ENCODE data around the gene PXT1.
"Not testable (repeated sequence)": the region's sequence is repeated elsewhere in the genome, so short reads cannot be mapped to it uniquely, and the experiment has no call there.

The PXT1 gene

GRCh38 chr6:36442671-36443470 lies at the start of gene PXT1, which contains the start of gene KCTD20:
TSS of gene PXT1 (minus strand) at chr6:36442854. CDS start at chr6:36426082, 16,772 bp downstream.
TSS of gene KCTD20 (plus strand) at chr6:36443000. CDS start at chr6:36470098, 27,098 bp downstream.
- no peak for DNase-seq

GRCh38 chr6:36492092-36492491 lies 49.4 kb upstream of the PXT1 start:
- DNase-seq, result no peak

GRCh38 chr6:36491378-36491965 lies 48.8 kb upstream of the PXT1 start:
- no peak for DNase-seq

GRCh38 chr6:36489426-36489825 lies 46.8 kb upstream of the PXT1 start:
- no peak for DNase-seq

GRCh38 chr6:36488221-36488620 lies 45.6 kb upstream of the PXT1 start:
- no peak for DNase-seq

GRCh38 chr6:36487698-36488097 lies 45.0 kb upstream of the PXT1 start:
- DNase-seq, result no peak

- no peak for DNase-seq
Measured at GRCh38 chr6:36484736-36485135, 42.1 kb upstream of the PXT1 start.

- not testable (repeated sequence) for DNase-seq
Measured at GRCh38 chr6:36483326-36483725, 40.7 kb upstream of the PXT1 start.

GRCh38 chr6:36479256-36479655 lies 36.6 kb upstream of the PXT1 start:
- DNase-seq, result no peak

GRCh38 chr6:36478051-36478526 lies 35.4 kb upstream of the PXT1 start:
- DNase-seq, result no peak

- DNase-seq, result no peak
Measured at GRCh38 chr6:36469946-36470345, 27.3 kb upstream of the PXT1 start.

GRCh38 chr6:36469148-36469661 lies 26.6 kb upstream of the PXT1 start:
- DNase-seq, result no peak

GRCh38 chr6:36467625-36468024 lies 25.0 kb upstream of the PXT1 start:
- no peak for DNase-seq

- no peak for DNase-seq
Measured at GRCh38 chr6:36464233-36464632, 21.6 kb upstream of the PXT1 start.

GRCh38 chr6:36463676-36464075 lies 21.0 kb upstream of the PXT1 start:
- no peak for DNase-seq

- DNase-seq, result no peak
Measured at GRCh38 chr6:36461646-36462045, 19.0 kb upstream of the PXT1 start.

- DNase-seq, result no peak
Measured at GRCh38 chr6:36460916-36461315, 18.3 kb upstream of the PXT1 start.

- DNase-seq, result no peak
Measured at GRCh38 chr6:36459501-36459900, 16.8 kb upstream of the PXT1 start.

GRCh38 chr6:36455486-36456027 lies 12.9 kb upstream of the PXT1 start:
- DNase-seq, result no peak

- not testable (repeated sequence) for DNase-seq
Measured at GRCh38 chr6:36452897-36453296, 10.2 kb upstream of the PXT1 start.

GRCh38 chr6:36449173-36449572 lies 6.5 kb upstream of the PXT1 start:
- not testable (repeated sequence) for DNase-seq

GRCh38 chr6:36445621-36446020 lies 3.0 kb upstream of the PXT1 start:
- no peak for DNase-seq

GRCh38 chr6:36444470-36444869 lies 1.8 kb upstream of the PXT1 start:
- DNase-seq, result no peak

All from NCI-H187 treated with DMSO at 0.1 percent for 48 hours (cell line).